C4-2B (cell line): ENCODE measurements around the gene RALGAPA2.

ENCODE experiments used
- H3K27ac ChIP-seq: fragments of 450-650 bp; 2 replicates; pipeline ENCODE4 v1.5.1; 2017
- CTCF ChIP-seq: fragments of 450-650 bp; conservative IDR thresholded peaks from 2 replicates; pipeline ENCODE4 v1.5.1; 2017; ENCODE audit warnings: mild to moderate bottlenecking
- ZFX ChIP-seq: fragments of 450-650 bp; IDR thresholded peaks from 2 replicates; pipeline ENCODE4 v1.6.1; 2017

RALGAPA2 gene

DNA sequence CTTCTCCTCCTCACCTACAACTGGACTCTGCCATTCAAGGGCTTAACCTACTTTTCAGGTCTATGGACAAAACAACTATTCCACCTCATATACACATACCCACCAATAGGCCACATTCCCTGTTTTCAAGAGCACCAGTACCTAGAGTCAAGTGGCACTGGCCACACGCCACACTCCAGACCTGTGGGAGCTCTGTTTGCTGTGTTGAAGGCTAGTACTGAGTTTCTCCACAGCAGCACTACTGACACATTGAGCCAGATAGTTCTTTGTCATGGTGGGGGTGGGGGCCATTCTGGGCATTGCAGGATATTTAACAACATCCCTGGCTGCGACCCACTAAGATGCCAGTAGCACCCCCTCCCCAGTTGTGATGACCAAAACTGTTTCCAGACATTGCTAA lies 84.1 kb downstream of the RALGAPA2 start:
- no peak overlapping the region for H3K27ac ChIP-seq
- TF ChIP-seq CTCF (no peak), ZFX (no peak)

- TF ChIP-seq CTCF (no peak), ZFX (no peak)
These were observed 85.0 kb downstream of the RALGAPA2 start for GRCh38 chr20:20627471-20627870.

GRCh38 chr20:20624914-20625313 lies 87.5 kb downstream of the RALGAPA2 start:
- H3K27ac ChIP-seq: no peak overlapping the region
- TF ChIP-seq CTCF: no peak
- TF ChIP-seq ZFX: no peak

More at GRCh38 chr20:20627471-20627870, 85.0 kb downstream of the RALGAPA2 start:
- H3K27ac ChIP-seq: no peak overlapping the region

- H3K27ac ChIP-seq: no peak overlapping the region
- TF ChIP-seq ZFX (no peak), CTCF (no peak)
These were observed 91.2 kb downstream of the RALGAPA2 start for GRCh38 chr20:20621195-20621594.

- TF ChIP-seq ZFX: no peak
- H3K27ac ChIP-seq: no peak overlapping the region
These were observed 98.1 kb downstream of the RALGAPA2 start for GRCh38 chr20:20614391-20614790.

DNA sequence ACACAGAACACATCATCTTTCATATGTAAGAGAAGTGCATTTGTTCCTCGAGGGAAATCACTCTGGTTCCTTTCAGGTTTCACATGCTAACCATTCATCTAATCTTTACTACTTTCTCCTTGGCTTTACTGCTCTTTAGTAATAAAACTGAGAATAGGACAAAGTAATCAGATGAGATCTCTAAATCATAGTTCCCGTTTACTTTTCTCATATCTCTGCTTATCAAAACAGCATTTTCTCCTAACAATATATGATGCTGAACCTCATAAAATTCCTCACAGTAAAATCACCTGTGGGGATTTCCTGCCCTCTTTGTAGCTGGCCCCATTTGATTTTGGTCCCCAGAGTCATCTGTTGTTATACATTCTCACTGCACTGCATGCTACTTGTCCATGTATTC lies 100.2 kb downstream of the RALGAPA2 start:
- no peak overlapping the region for H3K27ac ChIP-seq
- no peak for TF ChIP-seq CTCF
- no peak for TF ChIP-seq ZFX

- H3K27ac ChIP-seq: no peak overlapping the region
- no peak for TF ChIP-seq ZFX
- no peak for TF ChIP-seq CTCF
These were observed 101.3 kb downstream of the RALGAPA2 start for GRCh38 chr20:20611167-20611566.

GRCh38 chr20:20609522-20609921 lies 102.9 kb downstream of the RALGAPA2 start:
- no peak overlapping the region for H3K27ac ChIP-seq
- no peak for TF ChIP-seq CTCF
- TF ChIP-seq ZFX: no peak
